GM21515 (cell line): ENCODE results near the gene CYP4A11.
"Not testable (repeated sequence)": the region's sequence is repeated elsewhere in the genome, so short reads cannot be mapped to it uniquely, and the experiment has no call there.

ENCODE experiments used
- ATAC-seq: cut with Tn5 transposase; IDR thresholded peaks from one replicate; pipeline ENCODE4 v1.9.1; 2021; ENCODE audit not compliant: unreplicated experiment

The CYP4A11 gene

DNA sequence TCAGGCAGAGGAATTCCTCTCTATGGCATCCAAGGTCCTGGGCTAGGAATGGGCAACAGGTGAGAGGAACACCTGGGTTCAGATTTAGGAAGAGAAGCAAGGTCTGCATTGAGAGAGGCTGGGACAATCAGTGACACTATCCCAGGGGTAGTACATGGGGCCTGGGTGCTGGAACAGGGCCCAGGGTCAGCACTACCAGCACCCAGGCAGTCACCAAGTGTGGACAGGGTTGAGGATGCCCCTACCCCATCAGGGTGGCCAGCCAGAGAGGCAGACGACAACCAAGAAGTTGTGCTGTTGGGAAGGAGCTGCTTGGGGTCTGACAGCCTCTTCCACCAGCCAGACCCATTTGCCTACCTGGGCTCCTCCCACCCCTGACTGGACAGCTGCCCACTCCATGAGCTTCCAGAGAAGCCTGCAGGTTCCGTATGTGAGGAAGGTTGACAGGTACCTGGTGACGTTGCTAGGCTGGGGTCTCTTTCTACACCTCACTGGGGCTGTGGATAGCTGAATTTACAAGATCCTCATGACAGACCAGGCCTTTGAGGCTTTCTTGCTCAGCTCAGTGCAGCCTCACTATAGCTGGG, 13.9 kb downstream of the CYP4A11 start:
- no peak for ATAC-seq

DNA sequence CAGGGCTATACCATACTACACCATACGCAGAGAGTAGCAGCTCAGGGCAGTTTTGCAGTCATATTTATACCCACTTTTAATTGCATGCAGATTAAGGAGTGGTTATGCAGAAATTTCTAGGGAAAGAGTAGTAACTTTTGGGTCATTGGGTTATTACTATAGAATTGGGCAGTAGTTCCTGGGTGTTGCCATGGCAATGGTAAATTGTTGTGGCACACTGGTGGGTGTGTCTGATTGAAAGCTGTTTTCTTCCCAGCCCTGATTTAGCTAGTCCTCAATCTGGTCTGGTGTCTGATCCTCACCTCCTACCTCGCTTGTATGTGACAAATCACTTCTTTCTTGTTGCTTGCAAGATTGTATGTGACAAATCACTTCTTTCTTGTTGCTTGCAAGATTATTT, 30.5 kb downstream of the CYP4A11 start:
- ATAC-seq, result no peak

DNA sequence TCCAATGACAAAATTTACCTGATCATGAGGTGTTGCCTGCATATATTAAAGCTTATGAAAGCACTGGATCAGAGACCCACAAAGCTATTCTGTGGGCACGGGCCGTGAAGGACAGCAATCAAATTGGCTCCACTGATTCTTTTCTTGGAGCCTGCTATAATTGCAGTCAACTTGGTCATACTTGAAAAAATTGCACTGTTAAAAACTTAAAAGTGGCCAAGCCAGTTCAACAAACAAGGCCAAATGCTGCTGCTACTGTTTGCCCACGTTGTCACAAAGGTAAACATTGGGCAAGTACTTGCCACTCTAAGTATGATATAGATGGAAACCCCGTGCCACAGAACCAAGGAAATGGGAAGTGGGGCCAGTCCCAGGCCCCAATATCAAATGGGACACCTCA, 37.8 kb downstream of the CYP4A11 start:
- ATAC-seq, result no peak

DNA sequence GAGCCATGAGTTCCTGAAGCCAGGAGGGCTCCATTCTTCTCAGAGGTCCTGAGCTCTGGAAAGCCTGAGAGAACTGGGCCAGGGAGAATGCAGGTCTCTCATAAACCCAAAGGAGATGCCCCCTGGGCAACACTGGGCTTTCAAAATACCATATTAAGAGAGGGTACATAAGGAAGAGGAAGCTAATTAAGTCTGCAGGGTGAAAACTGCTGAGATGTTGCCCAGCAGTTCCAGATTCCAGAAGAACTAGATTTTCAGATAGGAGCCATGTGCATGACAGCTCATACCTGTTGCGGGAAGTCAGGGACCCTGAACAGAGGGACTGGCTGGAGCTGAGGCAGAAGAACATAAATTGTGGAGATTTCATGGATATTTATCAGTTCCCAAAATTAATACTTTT, 40.9 kb downstream of the CYP4A11 start:
- no peak for ATAC-seq

DNA sequence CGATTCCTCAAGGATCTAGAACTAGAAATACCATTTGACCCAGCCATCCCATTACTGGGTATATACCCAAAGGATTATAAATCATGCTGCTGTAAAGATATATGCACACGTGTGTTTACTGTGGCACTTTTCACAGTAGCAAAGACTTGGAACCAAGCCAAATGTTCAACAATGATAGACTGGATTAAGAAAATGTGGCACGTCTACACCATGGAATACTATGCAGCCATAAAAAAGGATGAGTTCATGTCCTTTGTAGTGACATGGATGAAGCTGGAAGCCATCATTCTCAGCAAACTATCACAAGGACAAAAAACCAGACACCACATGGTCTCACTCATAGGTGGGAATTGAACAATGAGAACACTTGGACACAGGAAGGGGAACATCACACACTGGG, 59.6 kb downstream of the CYP4A11 start:
- ATAC-seq, result not testable (repeated sequence)
